ENCODE data around the gene ATAD3A.

The ATAD3A gene

GRCh38 chr1:1541956-1542765, 30.2 kb downstream of the ATAD3A start:
- H3K36me3 ChIP-seq, result peaks cover 42% of the 10 kb centered on the region
- H3K27ac ChIP-seq, result no peak overlapping the region

GRCh38 chr1:1542766-1543705, 31.1 kb downstream of the ATAD3A start:
- Histone ChIP-seq H3K27ac (no peak overlapping the region), H3K36me3 (peaks cover 34% of the 10 kb centered on the region), H3K9me3 (ENCODE audit: severe bottlenecking) (no peaks in the 10 kb centered on the region), H3K4me3 (ENCODE audit: low read depth, low read length) (no peak overlapping the region), H3K27me3 (ENCODE audit: insufficient read depth, low read depth, severe bottlenecking) (no peaks in the 10 kb centered on the region)
- DNase-seq, result peak; percentile 30
- no peak for TF ChIP-seq CTCF (IDR thresholded peaks at IDR 0.05; ENCODE audit: low read depth, low read length)

More at GRCh38 chr1:1541956-1542765, 30.2 kb downstream of the ATAD3A start:
- Histone ChIP-seq H3K27me3 (ENCODE audit: insufficient read depth, low read depth, severe bottlenecking) (no peaks in the 10 kb centered on the region), H3K4me3 (ENCODE audit: low read depth, low read length) (no peak overlapping the region), H3K9me3 (ENCODE audit: severe bottlenecking) (no peaks in the 10 kb centered on the region)
- DNase-seq, result no peak
- TF ChIP-seq CTCF (IDR thresholded peaks at IDR 0.05; ENCODE audit: low read depth, low read length), result no peak

- H3K27me3 ChIP-seq (ENCODE audit: insufficient read depth, low read depth, severe bottlenecking), result no peaks in the 10 kb centered on the region
- no peak for DNase-seq
- TF ChIP-seq CTCF (IDR thresholded peaks at IDR 0.05; ENCODE audit: low read depth, low read length), result no peak
- no peak overlapping the region for H3K27ac ChIP-seq
- H3K36me3 ChIP-seq, result peaks cover 28% of the 10 kb centered on the region
- H3K9me3 ChIP-seq (ENCODE audit: severe bottlenecking), result no peaks in the 10 kb centered on the region
- no peak overlapping the region for H3K4me3 ChIP-seq (ENCODE audit: low read depth, low read length)
These were observed 31.7 kb downstream of the ATAD3A start for GRCh38 chr1:1543706-1544099.

- Histone ChIP-seq H3K36me3 (peaks cover 27% of the 10 kb centered on the region), H3K9me3 (ENCODE audit: severe bottlenecking) (no peaks in the 10 kb centered on the region), H3K27ac (no peak overlapping the region), H3K4me3 (ENCODE audit: low read depth, low read length) (no peak overlapping the region), H3K27me3 (ENCODE audit: insufficient read depth, low read depth, severe bottlenecking) (no peaks in the 10 kb centered on the region)
- DNase-seq, result no peak
- no peak for TF ChIP-seq CTCF (IDR thresholded peaks at IDR 0.05; ENCODE audit: low read depth, low read length)
These were observed 32.6 kb downstream of the ATAD3A start for GRCh38 chr1:1544544-1544943.

GRCh38 chr1:1545946-1546737, 34.2 kb downstream of the ATAD3A start:
- DNase-seq, result no peak
- H3K9me3 ChIP-seq (ENCODE audit: severe bottlenecking), result no peaks in the 10 kb centered on the region
- no peaks in the 10 kb centered on the region for H3K27me3 ChIP-seq (ENCODE audit: insufficient read depth, low read depth, severe bottlenecking)
- peaks cover 23% of the 10 kb centered on the region for H3K36me3 ChIP-seq
- H3K4me3 ChIP-seq (ENCODE audit: low read depth, low read length), result no peak overlapping the region
- TF ChIP-seq CTCF (IDR thresholded peaks at IDR 0.05; ENCODE audit: low read depth, low read length), result no peak
- H3K27ac ChIP-seq, result no peak overlapping the region
